Tibial nerve (tissue), 4 donors: ENCODE data around the gene TNXB.

ENCODE experiments used
- EP300 ChIP-seq, 2 donors: sonication (generic); formaldehyde crosslinking; IDR thresholded peaks; one replicate each; pipeline ENCODE4 v1.6.1; 2017; ENCODE audit warnings: antibody characterized with exemption in 2 of 2, mild to moderate bottlenecking in 1 of 2
- POLR2A ChIP-seq, 2 donors: fragments of 450-650 bp; IDR thresholded peaks; one replicate each; pipeline ENCODE4 v1.6.1; 2017; ENCODE audit warnings: antibody characterized with exemption in 2 of 2, mild to moderate bottlenecking in 2 of 2, moderate library complexity in 2 of 2
- TF ChIP-seq, protein P1 (sequence below), 5 experiments: fragments of 200-600 bp in 3 of 5; fragments of 450-650 bp in 2 of 5; sonication (generic) in 3 of 5; IDR thresholded peaks; one replicate each; pipeline ENCODE4 v1.5.1; 2016 to 2019; ENCODE audit warnings: antibody characterized with exemption in 5 of 5, mild to moderate bottlenecking in 3 of 5, moderate library complexity in 2 of 5

DNA sequence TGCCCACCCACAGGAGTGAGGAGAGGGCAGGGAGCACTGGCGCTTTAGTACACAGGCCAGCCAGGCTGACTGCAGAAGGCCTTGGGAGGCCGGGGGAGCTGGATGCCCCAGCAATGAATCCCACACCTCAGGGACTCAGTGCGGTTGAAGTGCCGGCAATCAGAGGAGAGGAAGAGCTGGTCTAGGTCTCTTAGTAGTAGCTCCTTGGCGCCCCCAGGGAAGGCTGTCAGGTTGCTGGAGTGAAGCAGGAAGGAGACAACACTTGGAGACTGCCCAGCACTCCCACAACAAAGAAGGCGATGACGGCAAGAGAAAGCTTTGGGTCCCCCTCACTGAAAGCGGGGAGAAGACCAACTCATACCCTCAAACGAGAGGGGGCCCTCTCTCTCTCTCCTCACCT is 8.3 kb upstream of the TNXB start:
- TF ChIP-seq EP300 (IDR thresholded peaks at IDR 0.05) (no peak), POLR2A (IDR thresholded peaks at IDR 0.05) (no peak)
- TF ChIP-seq, protein P1, sequence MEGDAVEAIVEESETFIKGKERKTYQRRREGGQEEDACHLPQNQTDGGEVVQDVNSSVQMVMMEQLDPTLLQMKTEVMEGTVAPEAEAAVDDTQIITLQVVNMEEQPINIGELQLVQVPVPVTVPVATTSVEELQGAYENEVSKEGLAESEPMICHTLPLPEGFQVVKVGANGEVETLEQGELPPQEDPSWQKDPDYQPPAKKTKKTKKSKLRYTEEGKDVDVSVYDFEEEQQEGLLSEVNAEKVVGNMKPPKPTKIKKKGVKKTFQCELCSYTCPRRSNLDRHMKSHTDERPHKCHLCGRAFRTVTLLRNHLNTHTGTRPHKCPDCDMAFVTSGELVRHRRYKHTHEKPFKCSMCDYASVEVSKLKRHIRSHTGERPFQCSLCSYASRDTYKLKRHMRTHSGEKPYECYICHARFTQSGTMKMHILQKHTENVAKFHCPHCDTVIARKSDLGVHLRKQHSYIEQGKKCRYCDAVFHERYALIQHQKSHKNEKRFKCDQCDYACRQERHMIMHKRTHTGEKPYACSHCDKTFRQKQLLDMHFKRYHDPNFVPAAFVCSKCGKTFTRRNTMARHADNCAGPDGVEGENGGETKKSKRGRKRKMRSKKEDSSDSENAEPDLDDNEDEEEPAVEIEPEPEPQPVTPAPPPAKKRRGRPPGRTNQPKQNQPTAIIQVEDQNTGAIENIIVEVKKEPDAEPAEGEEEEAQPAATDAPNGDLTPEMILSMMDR (IDR thresholded peaks at IDR 0.05), result no peak
